OCI-LY7 (cell line): ENCODE data around the gene GAREM1. TPM values are rescaled to one million over a fixed set of nuclear protein-coding genes. Genes with fewer than 3 reads are reported as not detected.

Source experiments
- BruUV-seq: library from RNA; stranded (reverse); fragments of 400-500 nt; replicated peaks from 2 replicates; lab custom pipeline; 2021; lab: Mats Ljungman, UMichigan
- CTCF ChIA-PET: fragments of 300-600 bp; sonication (Branson Sonifier 250); formaldehyde crosslinking; loops from one replicate; lab custom pipeline; 2022; ENCODE audit warnings: antibody characterized with exemption; ENCODE audit not compliant: unreplicated experiment; lab: Charles Lee
- POLR2A ChIA-PET: fragments of 300-600 bp; sonication (Branson Sonifier 250); formaldehyde crosslinking; loops from one replicate; lab custom pipeline; 2022; ENCODE audit warnings: antibody characterized with exemption; lab: Charles Lee
- DNase-seq: peaks from one replicate; pipeline ENCODE4 v3.0.0-alpha.2; 2015; ENCODE audit warnings: low spot score
- H2AFZ ChIP-seq: fragments of 200-600 bp; sonication (generic), shearing (Covaris generic); 2 replicates; pipeline ENCODE4 v1.6.1; 2014; ENCODE audit warnings: mild to moderate bottlenecking, antibody characterized with exemption, low read length, moderate library complexity
- H3K27ac ChIP-seq: fragments of 200-600 bp; sonication (generic); 2 replicates; pipeline ENCODE4 v1.5.1; 2014; ENCODE audit warnings: mixed run types, low read depth, mild to moderate bottlenecking, moderate library complexity, low read length, inconsistent platforms; ENCODE audit not compliant: poor library complexity, severe bottlenecking
- H3K36me3 ChIP-seq: fragments of 200-600 bp; sonication (generic); 2 replicates; pipeline ENCODE4 v1.6.1; 2014; ENCODE audit warnings: mild to moderate bottlenecking, antibody characterized with exemption, low read length, moderate library complexity, mixed read lengths; ENCODE audit not compliant: insufficient read depth
- H3K4me1 ChIP-seq: fragments of 200-600 bp; sonication (generic); 2 replicates; pipeline ENCODE4 v1.5.1; 2014; ENCODE audit warnings: mild to moderate bottlenecking, low read length; ENCODE audit not compliant: insufficient read depth, poor library complexity, severe bottlenecking
- H3K4me2 ChIP-seq: fragments of 200-600 bp; sonication (generic); 2 replicates; pipeline ENCODE4 v1.6.1; 2014; ENCODE audit warnings: mild to moderate bottlenecking, low read length
- H3K4me3 ChIP-seq: fragments of 200-600 bp; sonication (generic); 2 replicates; pipeline ENCODE4 v1.5.1; 2014; ENCODE audit warnings: mild to moderate bottlenecking, low read depth, low read length; ENCODE audit not compliant: poor library complexity, severe bottlenecking
- H3K79me2 ChIP-seq: fragments of 200-600 bp; sonication (generic); 2 replicates; pipeline ENCODE4 v1.6.1; 2016; ENCODE audit warnings: low read depth, mild to moderate bottlenecking, low read length, moderate library complexity, mixed read lengths; ENCODE audit not compliant: insufficient read depth
- H3K9me2 ChIP-seq: fragments of 200-600 bp; sonication (generic); 2 replicates; pipeline ENCODE4 v1.6.1; 2016; ENCODE audit warnings: mild to moderate bottlenecking, low read length, mixed read lengths; ENCODE audit not compliant: insufficient read depth
- H3K9me3 ChIP-seq: fragments of 200-600 bp; sonication (generic); 2 replicates; pipeline ENCODE4 v1.6.1; 2014; ENCODE audit warnings: mild to moderate bottlenecking, mixed run types, low read length, mixed read lengths
- H4K20me1 ChIP-seq: fragments of 200-600 bp; sonication (generic); 2 replicates; pipeline ENCODE4 v1.6.1; 2014; ENCODE audit warnings: mild to moderate bottlenecking, antibody characterized with exemption, low read length, moderate library complexity, mixed read lengths; ENCODE audit not compliant: insufficient read depth
- EZH2phosphoT487 ChIP-seq: fragments of 200-600 bp; sonication (generic); IDR thresholded peaks from 2 replicates; pipeline ENCODE4 v1.6.1; 2018; ENCODE audit warnings: low read depth, borderline replicate concordance, mild to moderate bottlenecking, mixed run types, antibody characterized with exemption, low read length, moderate library complexity, mixed read lengths
- intact Hi-C: fragments of 100-400 bp; cut with micrococcal nuclease; formaldehyde crosslinking; loops from one replicate; pipeline ENCODE4 v1.10.0; 2022; ENCODE audit not compliant: unreplicated experiment
- total RNA-seq, 2 experiments: library from RNA; depleted of rRNA in 1 of 2; stranded (reverse); fragments of >200 nt in 1 of 2; shearing (Covaris generic) in 1 of 2; gene quantifications; 2 replicates each; pipeline ENCODE4 v1.2.3, GENCODE V29; 2014 to 2022
- TF ChIP-seq, protein P1 (sequence below): fragments of 200-600 bp; sonication (generic); conservative IDR thresholded peaks from 2 replicates; pipeline ENCODE4 v1.5.1; 2014; ENCODE audit warnings: mild to moderate bottlenecking, antibody characterized with exemption, low read length, moderate library complexity, mixed read lengths

The GAREM1 gene
- total RNA-seq, 2 experiments from 2014 or later, result 1.0 to 2.7 TPM

DNA sequence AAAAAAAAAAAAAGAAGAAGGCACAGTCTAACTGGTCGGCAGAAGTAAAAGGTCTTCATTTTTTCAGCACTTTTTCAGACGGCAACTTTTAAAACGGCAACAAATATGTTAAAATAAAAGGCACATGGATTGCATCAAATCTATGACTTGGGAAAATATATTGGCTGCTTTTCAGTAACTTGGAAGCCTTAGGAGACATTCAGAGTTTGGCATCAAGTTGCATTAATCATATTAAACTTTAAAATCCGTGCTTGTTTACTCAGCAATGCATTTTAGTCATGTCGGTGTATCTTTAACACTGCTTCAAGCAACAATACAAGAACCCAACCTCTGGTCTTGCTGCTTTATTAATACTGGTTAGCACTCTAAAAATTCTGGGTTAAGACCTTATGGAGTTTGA lies 169.8 kb downstream of the GAREM1 start:
- Histone ChIP-seq H3K4me3 (no peak overlapping the region), H3K79me2 (no peaks in the 10 kb centered on the region), H2AFZ (no peak overlapping the region), H3K36me3 (no peaks in the 10 kb centered on the region), H4K20me1 (no peaks in the 10 kb centered on the region), H3K4me1 (no peaks in the 10 kb centered on the region), H3K9me2 (no peaks in the 10 kb centered on the region), H3K27ac (no peak overlapping the region), H3K9me3 (no peaks in the 10 kb centered on the region), H3K4me2 (no peak overlapping the region)
- CTCF ChIA-PET, result no interaction called here
- no peak for DNase-seq
- intact Hi-C loops, result no loop called here
- POLR2A ChIA-PET, result interaction anchor here (0.6 kb wide), 1 partner anchor 327 kb away, joined by 3 read pairs; no protein-coding TSS in a partner anchor
- BruUV-seq, result no TSS peak
- TF ChIP-seq EZH2phosphoT487, result no peak
- TF ChIP-seq, protein P1, sequence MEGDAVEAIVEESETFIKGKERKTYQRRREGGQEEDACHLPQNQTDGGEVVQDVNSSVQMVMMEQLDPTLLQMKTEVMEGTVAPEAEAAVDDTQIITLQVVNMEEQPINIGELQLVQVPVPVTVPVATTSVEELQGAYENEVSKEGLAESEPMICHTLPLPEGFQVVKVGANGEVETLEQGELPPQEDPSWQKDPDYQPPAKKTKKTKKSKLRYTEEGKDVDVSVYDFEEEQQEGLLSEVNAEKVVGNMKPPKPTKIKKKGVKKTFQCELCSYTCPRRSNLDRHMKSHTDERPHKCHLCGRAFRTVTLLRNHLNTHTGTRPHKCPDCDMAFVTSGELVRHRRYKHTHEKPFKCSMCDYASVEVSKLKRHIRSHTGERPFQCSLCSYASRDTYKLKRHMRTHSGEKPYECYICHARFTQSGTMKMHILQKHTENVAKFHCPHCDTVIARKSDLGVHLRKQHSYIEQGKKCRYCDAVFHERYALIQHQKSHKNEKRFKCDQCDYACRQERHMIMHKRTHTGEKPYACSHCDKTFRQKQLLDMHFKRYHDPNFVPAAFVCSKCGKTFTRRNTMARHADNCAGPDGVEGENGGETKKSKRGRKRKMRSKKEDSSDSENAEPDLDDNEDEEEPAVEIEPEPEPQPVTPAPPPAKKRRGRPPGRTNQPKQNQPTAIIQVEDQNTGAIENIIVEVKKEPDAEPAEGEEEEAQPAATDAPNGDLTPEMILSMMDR, result no peak

DNA sequence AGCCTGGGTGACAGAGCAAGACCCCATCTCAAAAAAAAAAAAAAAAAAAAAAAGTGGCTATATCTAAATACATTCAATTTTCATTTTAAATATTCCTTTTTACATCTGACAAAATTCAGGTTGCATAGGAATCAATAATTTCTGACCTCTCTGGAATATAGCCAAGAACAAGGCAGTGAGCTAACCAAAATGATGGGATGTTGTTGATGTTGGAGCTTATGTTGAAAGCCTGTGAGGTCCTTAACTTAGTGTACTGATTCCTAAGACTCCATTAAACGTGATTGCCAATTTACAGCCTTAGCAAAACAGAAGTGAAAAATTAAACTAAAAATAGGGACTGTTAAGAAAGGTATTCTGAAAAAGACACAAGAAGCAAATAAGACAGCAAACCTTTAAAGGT lies 171.2 kb downstream of the GAREM1 start:
- Histone ChIP-seq H3K79me2 (no peaks in the 10 kb centered on the region), H3K4me2 (no peak overlapping the region), H3K4me3 (no peak overlapping the region), H3K27ac (no peak overlapping the region), H3K9me2 (no peaks in the 10 kb centered on the region), H2AFZ (no peak overlapping the region), H3K36me3 (no peaks in the 10 kb centered on the region), H4K20me1 (no peaks in the 10 kb centered on the region), H3K4me1 (no peaks in the 10 kb centered on the region), H3K9me3 (no peaks in the 10 kb centered on the region)
- DNase-seq, result no peak
- no TSS peak for BruUV-seq
- ChIA-PET CTCF (no interaction called here), POLR2A (interaction anchor here (0.5 kb wide), 1 partner anchor 27 kb away, joined by 3 read pairs; no protein-coding TSS in a partner anchor)
- intact Hi-C loops, result no loop called here
- TF ChIP-seq, protein P1, result no peak
- no peak for TF ChIP-seq EZH2phosphoT487

DNA sequence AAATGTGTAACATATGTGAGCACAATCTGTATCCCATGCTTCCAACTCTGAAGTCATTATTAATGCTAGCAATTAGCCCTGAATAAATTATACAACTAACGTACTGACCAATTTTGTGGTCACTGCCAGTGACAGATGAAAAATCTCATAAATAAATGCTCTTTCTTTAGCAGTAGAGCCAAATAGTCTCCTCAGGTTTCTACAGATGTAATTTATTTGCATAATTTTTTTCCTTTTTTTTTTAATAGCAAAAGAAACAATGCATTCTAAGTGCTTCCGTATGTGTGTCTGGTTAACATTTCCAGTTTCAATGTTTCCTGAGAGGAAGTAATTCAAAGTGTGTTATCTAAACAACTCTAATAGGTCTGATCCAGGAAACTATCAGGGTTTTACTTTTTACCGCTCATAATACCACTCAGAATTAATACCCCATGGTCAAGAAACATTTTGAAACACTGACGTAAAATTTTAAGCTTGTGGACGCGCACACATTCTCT lies 172.5 kb downstream of the GAREM1 start:
- ChIA-PET CTCF (no interaction called here), POLR2A (no interaction called here)
- H3K9me2 ChIP-seq, result no peaks in the 10 kb centered on the region
- H3K9me3 ChIP-seq, result no peaks in the 10 kb centered on the region
- TF ChIP-seq EZH2phosphoT487, result no peak
- TF ChIP-seq, protein P1, result no peak
- H3K4me2 ChIP-seq, result no peak overlapping the region
- intact Hi-C loops, result no loop called here
- no peak overlapping the region for H2AFZ ChIP-seq
- H4K20me1 ChIP-seq, result no peaks in the 10 kb centered on the region
- no TSS peak for BruUV-seq
- no peaks in the 10 kb centered on the region for H3K36me3 ChIP-seq
- H3K4me3 ChIP-seq, result no peak overlapping the region
- H3K27ac ChIP-seq, result no peak overlapping the region
- DNase-seq, result no peak
- no peaks in the 10 kb centered on the region for H3K79me2 ChIP-seq
- H3K4me1 ChIP-seq, result no peaks in the 10 kb centered on the region
